Endothelial cell of umbilical vein (primary cell): Measurements from ENCODE around the gene GPAM. TPM values are rescaled to one million over a fixed set of nuclear protein-coding genes. Genes with fewer than 3 reads are reported as not detected.

Experiments used
- BruUV-seq: library from RNA; stranded (reverse); fragments of 400-500 nt; replicated peaks from 2 replicates; lab custom pipeline; 2021; lab: Mats Ljungman, UMichigan
- CTCF ChIA-PET: fragments of 300-600, 350-600 bp; sonication (Branson Sonifier 250); formaldehyde crosslinking; loops from one replicate; lab custom pipeline; 2021; ENCODE audit warnings: antibody characterized with exemption, inconsistent platforms; lab: Charles Lee
- POLR2A ChIA-PET: fragments of 300-600, 350-600 bp; sonication (Branson Sonifier 250); formaldehyde crosslinking; loops from one replicate; lab custom pipeline; 2021; ENCODE audit warnings: antibody characterized with exemption, inconsistent platforms; lab: Charles Lee
- DNase-seq: peaks from one replicate; pipeline ENCODE4 v3.0.0-alpha.2; 2011; ENCODE audit warnings: low read depth, low spot score
- FAIRE-seq: peaks from 2 replicates; lab custom pipeline; 2011; peaks lifted over from hg19 to GRCh38; lab: Jason Lieb, UNC
- H2AFZ ChIP-seq: 2 replicates; pipeline ENCODE4 v1.6.0; 2012; ENCODE audit warnings: low read depth, low read length, control low read depth, inconsistent platforms
- H3K27ac ChIP-seq: 2 replicates; pipeline ENCODE4 v1.5.1; 2011; ENCODE audit warnings: low read depth, mild to moderate bottlenecking, control low read depth, low read length, moderate library complexity; ENCODE audit not compliant: insufficient read depth
- H3K27me3 ChIP-seq, 2 experiments: 2 replicates each; pipeline versions ENCODE4 v1.6.0 to v1.6.1; 2011; ENCODE audit warnings: low read length in 2 of 2, mixed read lengths in 1 of 2; ENCODE audit not compliant: control insufficient read depth in 2 of 2, insufficient read depth in 2 of 2
- H3K36me3 ChIP-seq, 2 experiments: 2 replicates in 1 of 2; 3 replicates in 1 of 2; pipeline ENCODE4 v1.5.1; 2011; ENCODE audit warnings: low read length in 2 of 2, mild to moderate bottlenecking in 1 of 2, moderate library complexity in 1 of 2; ENCODE audit not compliant: control insufficient read depth in 2 of 2, insufficient read depth in 2 of 2; ENCODE audit errors: extremely low read depth in 1 of 2
- H3K4me1 ChIP-seq: 3 replicates; pipeline ENCODE4 v1.5.1; 2011; ENCODE audit warnings: mild to moderate bottlenecking, low read length; ENCODE audit not compliant: control insufficient read depth, insufficient read depth; ENCODE audit errors: extremely low read depth
- H3K4me2 ChIP-seq: 2 replicates; pipeline ENCODE4 v1.6.1; 2011; ENCODE audit warnings: low read length, control low read depth, mixed read lengths; ENCODE audit not compliant: insufficient read depth
- H3K4me3 ChIP-seq, 3 experiments: fragments of 200-600 bp in 1 of 3; sonication (generic), shearing (Covaris generic) in 1 of 3; replicated peaks in 1 of 3; 2 replicates each; pipeline ENCODE4 v1.5.1; 2011 to 2016; ENCODE audit warnings: control low read depth in 3 of 3, low read length in 3 of 3, mild to moderate bottlenecking in 2 of 3, inconsistent platforms in 1 of 3, low read depth in 1 of 3, moderate library complexity in 1 of 3; ENCODE audit not compliant: insufficient read depth in 1 of 3
- H3K79me2 ChIP-seq: 2 replicates; pipeline ENCODE4 v1.6.0; 2012; ENCODE audit warnings: low read length, inconsistent platforms; ENCODE audit not compliant: control insufficient read depth, insufficient read depth
- H3K9ac ChIP-seq: replicated peaks from 2 replicates; pipeline ENCODE3; 2011; ENCODE audit warnings: low read length, control low read depth; ENCODE audit not compliant: insufficient read depth; ENCODE audit errors: extremely low read depth
- H3K9me1 ChIP-seq: replicated peaks from 3 replicates; pipeline ENCODE4 v1.6.0; 2011; ENCODE audit warnings: mild to moderate bottlenecking, low read length; ENCODE audit not compliant: control insufficient read depth, insufficient read depth; ENCODE audit errors: extremely low read depth
- H3K9me3 ChIP-seq: replicated peaks from 2 replicates; pipeline ENCODE4 v1.5.1; 2012; ENCODE audit warnings: low read length, inconsistent platforms; ENCODE audit not compliant: control insufficient read depth, insufficient read depth
- H4K20me1 ChIP-seq: replicated peaks from 2 replicates; pipeline ENCODE3; 2011; ENCODE audit warnings: mild to moderate bottlenecking, low read length; ENCODE audit not compliant: control insufficient read depth, insufficient read depth; ENCODE audit errors: extremely low read depth
- CTCF ChIP-seq, 2 donors: IDR thresholded peaks; 1 replicate in 1 of 2; 2 replicates in 1 of 2; pipeline ENCODE4 v1.5.1; 2011; ENCODE audit warnings: low read length in 2 of 2, mild to moderate bottlenecking in 2 of 2, moderate library complexity in 2 of 2, control low read depth in 1 of 2, inconsistent platforms in 1 of 2, low read depth in 1 of 2; ENCODE audit not compliant: insufficient read depth in 1 of 2; ENCODE audit errors: extremely low read depth in 1 of 2
- EZH2 ChIP-seq: IDR thresholded peaks from 2 replicates; pipeline ENCODE4 v1.6.1; 2012; ENCODE audit warnings: borderline replicate concordance, low read depth, mild to moderate bottlenecking, moderate library complexity, low read length, inconsistent platforms; ENCODE audit not compliant: severe bottlenecking
- FOS ChIP-seq: IDR thresholded peaks from 2 replicates; pipeline ENCODE4 v1.6.1; 2011; ENCODE audit warnings: mild to moderate bottlenecking, low read length, moderate library complexity, borderline replicate concordance; ENCODE audit not compliant: insufficient read depth
- JUN ChIP-seq: IDR thresholded peaks from 2 replicates; pipeline ENCODE4 v1.6.1; 2011; ENCODE audit warnings: borderline replicate concordance, low read depth; ENCODE audit not compliant: insufficient read length, insufficient read depth
- MYC ChIP-seq: IDR thresholded peaks from one replicate; pipeline ENCODE4 v1.6.1; 2011; ENCODE audit warnings: mild to moderate bottlenecking, low read depth, low read length
- POLR2A ChIP-seq: IDR thresholded peaks from 2 replicates; pipeline ENCODE4 v1.6.1; 2012; ENCODE audit warnings: low read depth, mild to moderate bottlenecking, control low read depth, low read length
- POLR2AphosphoS5 ChIP-seq: IDR thresholded peaks from 2 replicates; pipeline ENCODE4 v1.6.1; 2012; ENCODE audit warnings: low read depth, mild to moderate bottlenecking, control low read depth, low read length, moderate library complexity; ENCODE audit not compliant: insufficient read depth
- dilution Hi-C: fragments of 300-500 bp; cut with MboI; formaldehyde crosslinking; loops from one replicate; pipeline ENCODE4 v1.15.0; 2019; ENCODE audit warnings: low sequenced_read_pairs; ENCODE audit not compliant: extremely low pct_ligation_motif_present
- intact Hi-C: fragments of 100-400 bp; cut with micrococcal nuclease; formaldehyde crosslinking; loops from one replicate; pipeline ENCODE4 v1.10.0; 2022
- polyA plus RNA-seq, 4 experiments: library from polyadenylated mRNA; depleted of rRNA in 3 of 4; stranded (reverse) in 3 of 4; unstranded in 1 of 4; fragments of >200 nt; gene quantifications; 2 replicates each; pipeline versions ENCODE4 v1.2.1 to v1.2.3, GENCODE V29; 2011 to 2012; ENCODE audit warnings: missing spikeins in 1 of 4
- total RNA-seq: library from RNA; stranded (reverse); gene quantifications from 2 replicates; pipeline ENCODE4 v1.2.3, GENCODE V29; 2021

Gene GPAM
- total and polyA plus RNA-seq, 2 donors (not counting 3 experiments of a cell fraction or from before 2014, with no cell fraction given) = 3.4 to 9.7 TPM

- ChIA-PET CTCF (interaction anchor here (0.6 to 6.7 kb wide), 71 partner anchors 8 to 1999 kb away, joined by 3 to 115 read pairs (median 5); partner anchors contain the start of genes ADRA2A, BBIP1, GPAM and SHOC2), POLR2A (interaction anchor here (0.6 kb wide), 1 partner anchor 1061 kb away, joined by 3 read pairs; the partner anchor contains the start of gene ADRA2A)
- Histone ChIP-seq H3K27ac (no peak overlapping the region), H3K27me3 (no peaks in the 10 kb centered on the region), H3K4me3 (no peak overlapping the region), H3K9me1 (no peaks in the 10 kb centered on the region), H3K9me3 (no peaks in the 10 kb centered on the region), H3K4me2 (no peak overlapping the region), H3K9ac (no peak overlapping the region), H3K36me3 (no peaks in the 10 kb centered on the region), H4K20me1 (no peaks in the 10 kb centered on the region), H3K4me1 (no peaks in the 10 kb centered on the region), H2AFZ (no peak overlapping the region), H3K79me2 (no peaks in the 10 kb centered on the region)
- BruUV-seq = no TSS peak
- FAIRE-seq (peak; percentile 79), DNase-seq (peak; percentile 62)
- intact Hi-C loops (loop anchor here (1.0 to 5.0 kb wide), 5 partner anchors 1061 to 1910 kb away; no protein-coding TSS in a partner anchor), dilution Hi-C loops (no loop called here)
- TF ChIP-seq FOS = no peak
- peak; percentile 91 to 92 for TF ChIP-seq CTCF (IDR thresholded peaks at IDR 0.05; ENCODE audit: extremely low read depth in 1 of 2, insufficient read depth in 1 of 2, low read depth in 1 of 2, low read length in 2 of 2)
- TF ChIP-seq POLR2AphosphoS5 = no peak
- TF ChIP-seq JUN = no peak
- no peak for TF ChIP-seq MYC
- no peak for TF ChIP-seq POLR2A
- TF ChIP-seq EZH2 = no peak
Measured at GRCh38 chr10:112137154-112137987, 46.2 kb downstream of the GPAM start.
